PC-9 (cell line): ENCODE data around the gene LAMC3. TPM values are rescaled to one million over a fixed set of nuclear protein-coding genes. Genes with fewer than 3 reads are reported as not detected.

Source experiments
- BruUV-seq: library from RNA; stranded (reverse); fragments of 400-500 nt; replicated peaks from 2 replicates; lab custom pipeline; 2021; lab: Mats Ljungman, UMichigan
- CTCF ChIA-PET: fragments of 300-600 bp; sonication (Branson Sonifier 250); formaldehyde crosslinking; loops from one replicate; lab custom pipeline; 2022; ENCODE audit warnings: antibody characterized with exemption; lab: Charles Lee
- POLR2A ChIA-PET: fragments of 300-600 bp; sonication (Branson Sonifier 250); formaldehyde crosslinking; loops from one replicate; lab custom pipeline; 2022; ENCODE audit warnings: antibody characterized with exemption; ENCODE audit not compliant: unreplicated experiment; lab: Charles Lee
- DNase-seq, 2 experiments: peaks; one replicate each; pipeline versions ENCODE4 v3.0.0 to v3.0.0-alpha.2; 2015 to 2022; ENCODE audit warnings: mixed read lengths in 1 of 2
- H2AFZ ChIP-seq: fragments of 200-600 bp; sonication (generic); 2 replicates; pipeline ENCODE4 v1.8.1; 2017; ENCODE audit warnings: antibody characterized with exemption
- H3F3A ChIP-seq: fragments of 200-600 bp; sonication (generic); 2 replicates; pipeline ENCODE4 v1.8.1; 2017; ENCODE audit warnings: antibody characterized with exemption, mild to moderate bottlenecking, low read depth; ENCODE audit not compliant: insufficient read depth
- H3K27ac ChIP-seq: fragments of 200-600 bp; sonication (generic); 2 replicates; pipeline ENCODE4 v1.6.1; 2016; ENCODE audit warnings: mixed run types
- H3K27me3 ChIP-seq: fragments of 200-600 bp; sonication (generic); 2 replicates; pipeline ENCODE4 v1.6.1; 2016; ENCODE audit warnings: low read depth, mixed run types; ENCODE audit not compliant: insufficient read depth
- H3K36me3 ChIP-seq: fragments of 200-600 bp; sonication (generic); 2 replicates; pipeline ENCODE4 v1.6.1; 2016; ENCODE audit warnings: low read depth, mixed run types
- H3K4me1 ChIP-seq: fragments of 200-600 bp; sonication (generic); replicated peaks from 2 replicates; pipeline ENCODE4 v1.6.1; 2016; ENCODE audit warnings: mixed run types; ENCODE audit not compliant: insufficient read depth
- H3K4me2 ChIP-seq: fragments of 200-600 bp; sonication (generic); 2 replicates; pipeline ENCODE4 v1.6.1; 2017; ENCODE audit warnings: mixed run types
- H3K4me3 ChIP-seq: fragments of 200-600 bp; sonication (generic); 2 replicates; pipeline ENCODE4 v1.6.1; 2016; ENCODE audit warnings: mixed run types
- H3K79me2 ChIP-seq: fragments of 200-600 bp; sonication (generic); 2 replicates; pipeline ENCODE4 v1.6.1; 2017; ENCODE audit warnings: low read depth, mixed run types
- H3K9me2 ChIP-seq: fragments of 200-600 bp; sonication (generic); 2 replicates; pipeline ENCODE4 v1.8.1; 2017; ENCODE audit warnings: mild to moderate bottlenecking; ENCODE audit not compliant: insufficient read depth
- H3K9me3 ChIP-seq: fragments of 200-600 bp; sonication (generic); 2 replicates; pipeline ENCODE4 v1.8.1; 2016; ENCODE audit warnings: low read depth; ENCODE audit not compliant: insufficient read depth
- H4K20me1 ChIP-seq: fragments of 200-600 bp; sonication (generic); 2 replicates; pipeline ENCODE4 v1.8.1; 2017; ENCODE audit not compliant: insufficient read depth
- EZH2 ChIP-seq: fragments of 200-600 bp; sonication (generic); IDR thresholded peaks from 2 replicates; pipeline ENCODE4 v1.8.0; 2017; ENCODE audit warnings: antibody characterized with exemption, low read depth
- intact Hi-C: fragments of 100-400 bp; cut with micrococcal nuclease; formaldehyde crosslinking; loops from one replicate; pipeline ENCODE4 v1.10.0; 2022; ENCODE audit not compliant: unreplicated experiment
- total RNA-seq: library from RNA; stranded (reverse); gene quantifications from 2 replicates; pipeline ENCODE4 v1.2.3, GENCODE V29; 2021
- TF ChIP-seq, protein P1 (sequence below): fragments of 200-600 bp; sonication (generic); conservative IDR thresholded peaks from 2 replicates; pipeline ENCODE4 v1.6.1; 2017; ENCODE audit warnings: mixed run types, antibody characterized with exemption, mild to moderate bottlenecking, moderate library complexity

The LAMC3 gene
- total RNA-seq, 1 experiment from 2014 or later: 0.41 TPM

GRCh38 chr9:130963337-130963908 is 45.6 kb upstream of the LAMC3 start:
- intact Hi-C loops: no loop called here
- Histone ChIP-seq H3K9me3 (no peaks in the 10 kb centered on the region), H3K27ac (no peak overlapping the region), H3K79me2 (no peaks in the 10 kb centered on the region), H3K4me3 (no peak overlapping the region), H3K27me3 (no peaks in the 10 kb centered on the region), H3K36me3 (no peaks in the 10 kb centered on the region), H3K4me2 (peak overlapping the region; percentile 48), H4K20me1 (no peaks in the 10 kb centered on the region), H3K4me1 (peaks cover 21% of the 10 kb centered on the region), H2AFZ (no peak overlapping the region), H3F3A (peaks cover 4% of the 10 kb centered on the region; the same call in 1 of the 2 replicates), H3K9me2 (no peaks in the 10 kb centered on the region; the same call in 1 of the 2 replicates)
- ChIA-PET POLR2A (interaction anchor here (0.8 kb wide), 1 partner anchor 1204 kb away, joined by 13 read pairs; no protein-coding TSS in a partner anchor), CTCF (interaction anchor here (0.6 to 1.2 kb wide), 2 partner anchors 17 to 22 kb away, joined by 3 read pairs; no protein-coding TSS in a partner anchor)
- peak in 1 of 2 experiments; percentile 37 for DNase-seq
- no peak for TF ChIP-seq EZH2
- TF ChIP-seq, protein P1, sequence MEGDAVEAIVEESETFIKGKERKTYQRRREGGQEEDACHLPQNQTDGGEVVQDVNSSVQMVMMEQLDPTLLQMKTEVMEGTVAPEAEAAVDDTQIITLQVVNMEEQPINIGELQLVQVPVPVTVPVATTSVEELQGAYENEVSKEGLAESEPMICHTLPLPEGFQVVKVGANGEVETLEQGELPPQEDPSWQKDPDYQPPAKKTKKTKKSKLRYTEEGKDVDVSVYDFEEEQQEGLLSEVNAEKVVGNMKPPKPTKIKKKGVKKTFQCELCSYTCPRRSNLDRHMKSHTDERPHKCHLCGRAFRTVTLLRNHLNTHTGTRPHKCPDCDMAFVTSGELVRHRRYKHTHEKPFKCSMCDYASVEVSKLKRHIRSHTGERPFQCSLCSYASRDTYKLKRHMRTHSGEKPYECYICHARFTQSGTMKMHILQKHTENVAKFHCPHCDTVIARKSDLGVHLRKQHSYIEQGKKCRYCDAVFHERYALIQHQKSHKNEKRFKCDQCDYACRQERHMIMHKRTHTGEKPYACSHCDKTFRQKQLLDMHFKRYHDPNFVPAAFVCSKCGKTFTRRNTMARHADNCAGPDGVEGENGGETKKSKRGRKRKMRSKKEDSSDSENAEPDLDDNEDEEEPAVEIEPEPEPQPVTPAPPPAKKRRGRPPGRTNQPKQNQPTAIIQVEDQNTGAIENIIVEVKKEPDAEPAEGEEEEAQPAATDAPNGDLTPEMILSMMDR: no peak
- no TSS peak for BruUV-seq

DNA sequence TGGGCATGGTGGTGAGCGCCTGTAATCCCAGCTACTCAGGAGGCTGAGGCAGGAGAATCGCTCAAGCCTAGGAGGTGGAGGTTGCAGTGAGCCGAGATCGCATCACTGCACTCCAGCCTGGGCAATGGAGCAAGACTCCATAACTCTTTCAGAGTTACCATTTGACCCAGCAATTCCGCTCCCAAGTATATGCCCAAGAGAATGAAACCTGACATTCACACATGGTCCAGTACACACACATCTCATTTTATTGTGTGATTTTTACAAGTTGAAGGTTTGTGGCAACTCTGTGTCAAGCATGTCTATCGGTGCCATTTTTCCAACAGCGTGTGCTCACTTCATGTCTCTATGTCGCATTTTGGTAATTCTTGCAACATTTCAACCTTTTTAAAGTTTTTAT is 45.1 kb upstream of the LAMC3 start:
- no peak overlapping the region for H2AFZ ChIP-seq
- DNase-seq: no peak
- TF ChIP-seq, protein P1: no peak
- no peaks in the 10 kb centered on the region for H3K79me2 ChIP-seq
- H3K27ac ChIP-seq: no peak overlapping the region
- H3F3A ChIP-seq: peaks cover 4% of the 10 kb centered on the region; the same call in 1 of the 2 replicates
- no peaks in the 10 kb centered on the region; the same call in 1 of the 2 replicates for H3K9me2 ChIP-seq
- no peak overlapping the region for H3K4me3 ChIP-seq
- H3K4me2 ChIP-seq: 0 out of 2 replicates have a peak overlapping the region, but pooled peaks have one; percentile 19
- peaks cover 21% of the 10 kb centered on the region for H3K4me1 ChIP-seq
- no TSS peak for BruUV-seq
- no peaks in the 10 kb centered on the region for H3K36me3 ChIP-seq
- no peaks in the 10 kb centered on the region for H3K9me3 ChIP-seq
- POLR2A ChIA-PET: no interaction called here
- intact Hi-C loops: no loop called here
- CTCF ChIA-PET: no interaction called here
- H3K27me3 ChIP-seq: no peaks in the 10 kb centered on the region
- H4K20me1 ChIP-seq: no peaks in the 10 kb centered on the region

- H3F3A ChIP-seq: peaks cover 4% of the 10 kb centered on the region; the same call in 1 of the 2 replicates
- H3K36me3 ChIP-seq: no peaks in the 10 kb centered on the region
- H4K20me1 ChIP-seq: no peaks in the 10 kb centered on the region
- no peaks in the 10 kb centered on the region for H3K9me3 ChIP-seq
- H3K4me3 ChIP-seq: no peak overlapping the region
- peaks cover 21% of the 10 kb centered on the region for H3K4me1 ChIP-seq
- POLR2A ChIA-PET: interaction anchor here (0.7 kb wide), 1 partner anchor 59 kb away, joined by 3 read pairs; no protein-coding TSS in a partner anchor
- H3K9me2 ChIP-seq: no peaks in the 10 kb centered on the region; the same call in 1 of the 2 replicates
- no peak overlapping the region for H3K4me2 ChIP-seq
- DNase-seq: no peak
- intact Hi-C loops: no loop called here
- CTCF ChIA-PET: interaction anchor here (0.7 to 1.0 kb wide), 2 partner anchors 17 to 33 kb away, joined by 3 to 5 read pairs; no protein-coding TSS in a partner anchor
- H3K27me3 ChIP-seq: no peaks in the 10 kb centered on the region
- H3K79me2 ChIP-seq: no peaks in the 10 kb centered on the region
- no TSS peak for BruUV-seq
- no peak overlapping the region for H2AFZ ChIP-seq
- no peak for TF ChIP-seq EZH2
- TF ChIP-seq, protein P1: no peak
- no peak overlapping the region for H3K27ac ChIP-seq
These were observed 43.3 kb upstream of the LAMC3 start for GRCh38 chr9:130965680-130966079.
